Stimulated activated CD4-positive, alpha-beta T cell treated with anti-CD3 and anti-CD28 coated beads, Interleukin-15, amount 100 ng/mL, for 48 hours (primary cell): ENCODE data around the gene CFAP57.

ENCODE experiments used
- DNase-seq, 2 donors: peaks; one replicate each; pipeline ENCODE4 v3.0.0-alpha.2; 2020; ENCODE audit warnings: low read depth in 2 of 2

The CFAP57 gene

GRCh38 chr1:43227143-43227764 lies 55.1 kb downstream of the CFAP57 start:
- DNase-seq, result peak; percentile 60 to 80

GRCh38 chr1:43229826-43230780 lies 58.0 kb downstream of the CFAP57 start:
- no peak for DNase-seq

GRCh38 chr1:43232074-43232473 lies 59.9 kb downstream of the CFAP57 start:
- no peak for DNase-seq

- DNase-seq, result no peak
These were observed 60.4 kb downstream of the CFAP57 start for GRCh38 chr1:43232482-43232881.

- no peak for DNase-seq
These were observed 61.5 kb downstream of the CFAP57 start for GRCh38 chr1:43233631-43234030.

GRCh38 chr1:43234267-43234666 lies 62.1 kb downstream of the CFAP57 start:
- no peak for DNase-seq

GRCh38 chr1:43235040-43235439 lies 62.9 kb downstream of the CFAP57 start:
- DNase-seq, result no peak

GRCh38 chr1:43235451-43236121 lies 63.5 kb downstream of the CFAP57 start:
- no peak for DNase-seq

- DNase-seq, result no peak
These were observed 65.0 kb downstream of the CFAP57 start for GRCh38 chr1:43237121-43237520.

- DNase-seq, result peak in 1 of 2 donors; percentile 23
These were observed 66.0 kb downstream of the CFAP57 start for GRCh38 chr1:43238085-43238484.

GRCh38 chr1:43238991-43239469 lies 66.9 kb downstream of the CFAP57 start:
- DNase-seq, result no peak

- DNase-seq, result no peak
These were observed 67.4 kb downstream of the CFAP57 start for GRCh38 chr1:43239484-43239883.

- DNase-seq, result no peak
These were observed 69.3 kb downstream of the CFAP57 start for GRCh38 chr1:43241413-43241836.

- DNase-seq, result no peak
These were observed 71.2 kb downstream of the CFAP57 start for GRCh38 chr1:43243299-43243698.

GRCh38 chr1:43246466-43247213 lies 74.5 kb downstream of the CFAP57 start:
- no peak for DNase-seq

GRCh38 chr1:43247256-43247921 lies 75.3 kb downstream of the CFAP57 start:
- DNase-seq, result no peak

GRCh38 chr1:43250351-43250761 lies 78.2 kb downstream of the CFAP57 start:
- DNase-seq, result no peak

- DNase-seq, result no peak
These were observed 78.9 kb downstream of the CFAP57 start for GRCh38 chr1:43251024-43251423.

- no peak for DNase-seq
These were observed 80.1 kb downstream of the CFAP57 start for GRCh38 chr1:43252225-43252624.

GRCh38 chr1:43253173-43253572 lies 81.0 kb downstream of the CFAP57 start:
- no peak for DNase-seq

GRCh38 chr1:43253876-43254275 lies 81.7 kb downstream of the CFAP57 start:
- DNase-seq, result no peak
